ENCODE results near the gene CPSF3. TPM values are rescaled to one million over a fixed set of nuclear protein-coding genes. Genes with fewer than 3 reads are reported as not detected.

Gene CPSF3
- total and polyA plus RNA-seq, 2 of the 8 experiments (the other 6 are each of a cell fraction or from before 2014, with no cell fraction given): 44.5 to 93.3 TPM

GRCh38 chr2:9471206-9471605 is 47.8 kb downstream of the CPSF3 start (continued):
- TF ChIP-seq CHD7 (IDR thresholded peaks at IDR 0.05; ENCODE audit: insufficient replicate concordance, low read length) (no peak), CTBP2 (IDR thresholded peaks at IDR 0.05; ENCODE audit: borderline replicate concordance, insufficient read depth, insufficient read length, low read length) (no peak), JUN (IDR thresholded peaks at IDR 0.05; ENCODE audit: low read depth, low read length) (no peak), RXRA (IDR thresholded peaks at IDR 0.05; ENCODE audit: insufficient read depth, low read depth, low read length) (no peak), RNF2 (IDR thresholded peaks at IDR 0.05; ENCODE audit: borderline replicate concordance, low read depth, low read length, missing control alignments, poor library complexity, severe bottlenecking) (no peak), HDAC2 (IDR thresholded peaks at IDR 0.05; ENCODE audit: borderline replicate concordance in 1 of 2, low read depth in 2 of 2, low read length in 2 of 2) (no peak), BRCA1 (IDR thresholded peaks at IDR 0.05; ENCODE audit: low read depth, low read length) (no peak), FOSL1 (IDR thresholded peaks at IDR 0.05; ENCODE audit: insufficient read depth, low read depth, low read length) (no peak), CEBPB (IDR thresholded peaks at IDR 0.05; ENCODE audit: low read depth, low read length) (no peak), CBX5 (IDR thresholded peaks at IDR 0.05; ENCODE audit: low read depth, low read length) (no peak), PHF8 (conservative IDR thresholded peaks at IDR 0.05; ENCODE audit: low read depth, low read length) (no peak)
